ENCODE data around the gene GRPEL1.
"Not testable (repeated sequence)": the region's sequence is repeated elsewhere in the genome, so short reads cannot be mapped to it uniquely, and the experiment has no call there.

The GRPEL1 gene

GRCh38 chr4:7092026-7092425 is 24.2 kb upstream of the GRPEL1 start:
- DNase-seq (ENCODE audit: low read depth): no peak

GRCh38 chr4:7089213-7089986 is 21.5 kb upstream of the GRPEL1 start:
- DNase-seq (ENCODE audit: low read depth): no peak

DNA sequence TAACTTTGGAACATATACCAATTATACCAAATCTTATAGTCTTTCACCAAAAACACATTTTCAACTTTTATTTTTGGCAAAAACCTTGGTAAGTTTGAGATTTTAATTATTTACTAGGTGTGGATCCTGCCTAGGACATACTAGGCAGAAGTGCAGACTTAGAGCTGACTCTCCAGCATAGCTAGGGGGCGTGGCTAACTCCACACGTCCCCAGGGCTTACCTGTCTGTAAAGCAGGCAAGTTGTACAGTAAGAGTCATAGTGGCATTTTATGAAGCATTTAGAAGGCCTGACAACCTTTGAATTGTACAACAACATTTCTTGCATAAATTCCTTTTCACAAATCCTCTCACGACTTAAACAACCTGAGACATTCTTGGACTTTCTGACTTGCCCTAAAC is 19.2 kb upstream of the GRPEL1 start:
- DNase-seq (ENCODE audit: low read depth): no peak

DNA sequence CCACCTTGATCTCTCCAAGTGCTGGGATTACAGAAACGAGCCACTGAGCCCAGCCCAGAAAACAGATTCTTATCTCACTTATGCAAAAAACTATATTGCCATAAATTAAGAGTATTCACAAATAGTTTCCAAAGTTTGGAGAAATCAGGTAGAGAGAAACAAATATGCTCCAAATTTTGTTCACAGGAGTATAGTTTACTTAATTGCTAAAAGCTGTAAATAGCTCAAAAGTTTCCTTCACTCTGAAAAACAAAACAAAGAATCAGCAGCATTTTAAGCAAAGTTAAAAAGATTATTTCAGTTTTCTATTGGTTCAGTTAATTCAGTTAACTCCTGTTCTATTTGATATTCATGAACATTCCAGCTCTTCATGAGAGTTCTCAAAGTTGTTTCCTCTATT is 18.5 kb upstream of the GRPEL1 start:
- no peak for DNase-seq (ENCODE audit: low read depth)

DNA sequence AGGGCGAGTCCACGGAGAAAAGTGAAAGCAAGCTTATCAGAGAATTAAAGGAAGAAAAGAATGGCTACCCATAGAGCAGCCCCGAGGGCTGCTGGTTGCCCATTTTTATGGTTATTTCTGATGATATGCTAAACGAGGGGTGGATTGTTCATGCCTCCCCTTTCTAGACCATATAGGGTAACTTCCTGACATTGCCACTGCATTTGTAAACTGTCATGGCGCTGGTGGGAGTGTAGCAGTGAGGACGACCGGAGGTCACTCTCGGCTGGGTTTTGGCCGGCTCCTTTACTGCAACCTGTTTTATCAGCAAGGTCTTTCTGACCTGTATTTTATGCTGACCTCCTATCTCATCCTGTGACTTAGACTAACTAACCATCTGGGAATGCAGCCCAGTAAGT is 16.7 kb upstream of the GRPEL1 start:
- DNase-seq (ENCODE audit: low read depth): not testable (repeated sequence)

DNA sequence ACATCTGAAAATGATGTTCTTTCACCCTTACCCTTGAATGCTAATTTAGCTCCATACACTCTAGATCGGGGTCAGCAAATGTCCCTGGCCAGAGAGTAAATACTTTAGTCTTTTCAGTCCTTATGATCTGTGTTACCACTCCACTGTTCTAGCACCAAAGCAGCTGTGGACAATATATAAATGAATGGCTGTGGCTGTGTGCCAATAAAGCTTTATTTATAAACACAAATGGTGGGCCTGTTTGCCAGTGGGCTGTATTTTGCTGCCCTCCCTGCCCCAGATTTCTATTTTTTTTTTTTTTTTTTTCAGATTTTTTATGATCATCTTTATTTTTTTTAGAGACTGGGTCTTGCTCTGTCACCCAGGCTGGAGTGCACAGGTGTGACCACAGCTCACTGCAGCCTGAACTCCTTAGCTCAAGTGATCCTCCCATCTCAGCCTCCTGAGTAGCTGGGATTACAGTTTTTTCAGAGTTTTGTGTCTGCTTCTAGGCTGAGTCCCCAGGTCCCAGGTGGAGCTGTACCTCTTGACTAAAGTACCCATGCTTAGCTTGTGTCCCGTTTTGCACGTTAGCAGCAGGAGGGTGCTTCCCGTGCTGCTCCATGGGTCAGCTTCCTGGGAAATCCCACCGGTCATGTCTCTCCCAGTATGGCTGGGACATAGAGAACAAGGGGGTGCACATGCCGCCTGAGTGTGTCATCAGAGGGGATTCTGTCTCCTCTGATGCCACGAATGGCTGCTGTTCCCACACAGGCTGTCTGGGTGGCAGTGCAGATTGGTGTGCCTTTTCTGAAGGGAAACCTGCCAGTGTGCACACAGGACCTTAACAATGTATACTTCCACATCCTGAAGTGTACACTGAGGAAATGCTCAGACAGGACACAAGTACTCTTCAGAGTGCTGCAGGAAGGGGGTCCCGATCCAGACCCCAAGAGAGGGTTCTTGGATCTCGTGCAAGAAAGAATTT is 16.0 kb upstream of the GRPEL1 start:
- DNase-seq (ENCODE audit: low read depth): no peak

- not testable (repeated sequence) for DNase-seq (ENCODE audit: low read depth)
Observed at GRCh38 chr4:7079909-7080308, 12.0 kb upstream of the GRPEL1 start.

GRCh38 chr4:7079483-7079882 is 11.6 kb upstream of the GRPEL1 start:
- not testable (repeated sequence) for DNase-seq (ENCODE audit: low read depth)

DNA sequence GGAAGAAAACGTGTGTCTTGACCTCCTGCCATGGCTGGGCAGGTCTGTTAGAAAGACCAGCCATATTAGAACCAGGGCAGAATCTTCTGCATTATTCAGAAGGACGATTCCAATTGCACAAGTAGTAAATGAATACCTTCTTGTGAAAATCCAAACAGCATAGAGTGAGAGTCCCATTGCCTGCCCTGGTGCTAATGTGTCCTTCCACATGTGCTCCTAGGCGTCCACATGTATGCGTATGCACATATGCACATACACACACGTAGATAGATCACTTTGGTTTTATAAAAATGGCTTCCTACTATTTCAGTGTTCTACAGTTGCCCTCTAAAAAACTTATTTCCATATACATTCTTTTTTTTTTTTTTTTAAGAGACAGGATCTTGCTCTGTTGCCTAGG is 10.2 kb upstream of the GRPEL1 start:
- DNase-seq (ENCODE audit: low read depth): no peak

- no peak for DNase-seq (ENCODE audit: low read depth)
Observed at GRCh38 chr4:7077371-7077770, 9.5 kb upstream of the GRPEL1 start.

DNA sequence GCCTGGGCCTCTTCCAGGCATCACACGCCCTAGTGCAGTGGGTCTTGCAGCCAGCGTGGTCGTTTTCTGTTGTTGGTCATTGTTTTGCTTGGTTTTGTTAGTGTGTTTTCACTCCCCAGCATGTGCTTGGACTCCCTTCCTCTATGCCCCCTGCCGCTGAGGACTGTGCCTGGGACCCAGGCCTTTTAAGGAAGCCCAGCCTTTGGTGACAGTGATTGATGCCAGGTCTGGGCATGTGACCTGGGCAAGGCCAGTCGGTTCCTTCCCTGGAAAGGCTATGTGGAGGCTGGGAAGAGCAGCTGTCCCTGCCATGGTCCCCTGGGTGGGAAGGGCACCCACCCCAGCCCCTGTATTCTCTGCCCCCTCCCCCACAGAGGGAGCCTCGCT is 8.8 kb upstream of the GRPEL1 start:
- DNase-seq (ENCODE audit: low read depth): no peak

- DNase-seq (ENCODE audit: low read depth): no peak
Observed at GRCh38 chr4:7075962-7076695, 8.3 kb upstream of the GRPEL1 start.

DNA sequence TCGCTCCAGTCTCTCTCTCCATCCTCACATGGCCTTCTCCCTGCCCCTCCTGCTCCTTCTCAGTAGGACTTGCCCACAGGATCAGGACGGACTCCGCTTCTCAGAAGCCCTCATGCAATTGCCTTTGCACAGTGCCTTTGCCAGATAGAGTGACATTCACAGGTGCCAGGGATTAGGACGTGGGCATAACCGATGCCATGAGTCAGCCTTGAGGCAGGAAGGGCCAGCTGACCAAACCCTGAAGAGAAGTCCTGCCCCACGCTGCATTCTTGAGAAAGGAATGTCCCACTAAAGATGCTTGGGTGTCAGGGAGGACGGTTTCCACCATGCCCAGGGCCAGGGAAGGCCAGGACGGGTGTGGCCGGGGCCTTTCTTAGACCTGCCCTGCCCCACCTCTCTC is 6.6 kb upstream of the GRPEL1 start:
- DNase-seq (ENCODE audit: low read depth): no peak

DNA sequence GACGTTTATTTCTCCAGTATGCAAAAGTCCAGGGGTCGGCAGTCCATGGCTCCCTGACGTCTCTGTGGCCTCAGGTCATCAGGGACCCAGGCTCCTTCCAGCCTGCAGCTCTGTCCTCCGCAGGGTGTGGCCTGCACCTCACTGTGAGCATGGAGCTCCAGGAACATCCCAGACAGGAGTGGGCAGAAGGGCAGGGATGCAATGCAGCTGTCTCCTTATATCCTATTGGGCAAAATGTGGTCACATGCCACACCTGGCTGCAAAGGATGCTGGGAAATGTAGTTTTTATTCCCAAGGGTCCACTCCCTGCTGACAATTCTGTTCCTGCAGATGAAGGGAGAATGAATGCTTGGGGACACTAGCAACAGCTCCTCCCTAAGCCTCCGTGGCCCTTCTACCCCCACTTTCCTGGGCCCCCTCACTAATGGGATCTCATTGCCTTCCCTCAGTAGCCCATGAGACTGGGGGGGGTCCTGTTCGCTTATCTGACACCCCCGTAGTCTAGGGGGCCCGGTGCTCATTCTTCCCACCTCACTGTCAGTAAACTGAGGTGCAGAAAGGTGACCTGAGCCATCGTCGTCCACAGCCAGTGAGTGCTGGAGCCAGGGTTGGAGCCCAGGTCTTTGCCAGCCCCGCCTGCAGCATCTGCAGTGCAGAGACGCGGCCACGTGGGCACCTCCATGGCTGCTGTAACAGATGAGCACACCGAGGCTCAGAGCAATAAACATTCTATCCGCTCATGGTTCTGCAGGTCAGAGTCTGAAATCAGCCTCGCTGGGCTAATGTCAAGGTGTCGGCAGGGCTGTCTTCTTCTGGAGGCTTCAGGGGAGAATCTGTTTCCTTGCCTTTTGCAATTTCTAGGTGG is 5.9 kb upstream of the GRPEL1 start:
- no peak for DNase-seq (ENCODE audit: low read depth)

GRCh38 chr4:7073059-7073458 is 5.2 kb upstream of the GRPEL1 start:
- no peak for DNase-seq (ENCODE audit: low read depth)

DNA sequence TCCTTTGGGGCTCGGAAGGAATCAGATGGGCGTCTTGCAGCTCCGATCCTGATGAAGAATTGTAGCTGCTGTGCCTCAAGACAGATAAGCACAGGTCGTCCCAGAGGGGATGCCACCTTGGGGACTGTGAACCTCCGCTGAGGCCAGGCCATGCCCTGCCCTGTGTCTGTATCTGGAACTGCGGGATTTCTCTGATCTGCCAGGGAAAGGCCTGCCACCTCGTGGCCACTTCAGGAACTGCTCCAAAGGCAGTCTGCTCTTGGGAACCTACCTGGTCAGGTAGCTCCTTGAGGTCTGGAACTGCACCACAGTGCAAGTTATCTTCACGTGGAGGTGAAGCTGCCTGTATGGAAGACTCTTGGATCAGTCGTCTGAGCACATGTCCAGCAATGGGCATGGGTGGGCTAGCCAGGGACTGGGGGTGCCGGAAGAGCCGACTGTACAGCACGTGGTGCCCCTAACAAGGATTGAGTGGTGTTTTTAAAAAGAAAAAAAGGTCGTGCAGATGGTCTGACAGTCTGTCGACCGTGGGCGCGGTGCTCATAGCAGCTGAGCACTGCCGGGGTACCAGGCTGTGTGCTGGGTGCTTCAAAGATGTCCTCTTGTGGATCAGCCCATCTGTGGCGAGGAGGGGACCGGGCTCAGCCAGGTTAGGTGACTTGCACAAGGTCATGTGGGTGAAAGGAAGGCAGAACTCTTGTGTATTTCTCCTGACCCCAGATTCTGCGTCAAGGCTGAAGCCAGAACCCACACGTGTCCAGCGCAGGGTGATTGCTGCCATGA is 3.1 kb upstream of the GRPEL1 start:
- DNase-seq (ENCODE audit: low read depth): peak; percentile 78

DNA sequence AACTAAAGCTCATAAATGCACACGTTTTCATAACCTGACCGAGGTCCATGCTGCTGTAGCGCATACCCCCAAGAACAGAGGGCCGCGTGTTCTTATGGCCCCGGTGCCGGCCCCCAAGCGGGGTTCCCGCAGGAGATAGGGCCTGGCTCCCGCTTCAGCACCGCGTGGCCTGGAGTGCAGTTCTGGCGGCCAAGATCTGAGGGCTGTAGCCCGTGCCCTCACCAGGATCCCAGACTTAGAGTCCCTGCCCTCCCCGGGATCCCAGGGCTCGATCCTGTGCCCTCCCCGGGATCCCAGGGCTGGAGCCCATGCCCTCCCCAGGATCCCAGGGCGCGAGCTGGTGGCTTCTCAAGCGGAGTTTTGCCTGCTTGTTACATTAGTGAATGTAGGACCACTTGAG is 1.0 kb upstream of the GRPEL1 start:
- no peak for DNase-seq (ENCODE audit: low read depth)

- no peak for DNase-seq (ENCODE audit: low read depth)
Observed at GRCh38 chr4:7068279-7068842, 497 bp upstream of the GRPEL1 start.

- DNase-seq (ENCODE audit: low read depth): no peak
Observed at GRCh38 chr4:7067126-7067451, 775 bp downstream of the GRPEL1 start.

DNA sequence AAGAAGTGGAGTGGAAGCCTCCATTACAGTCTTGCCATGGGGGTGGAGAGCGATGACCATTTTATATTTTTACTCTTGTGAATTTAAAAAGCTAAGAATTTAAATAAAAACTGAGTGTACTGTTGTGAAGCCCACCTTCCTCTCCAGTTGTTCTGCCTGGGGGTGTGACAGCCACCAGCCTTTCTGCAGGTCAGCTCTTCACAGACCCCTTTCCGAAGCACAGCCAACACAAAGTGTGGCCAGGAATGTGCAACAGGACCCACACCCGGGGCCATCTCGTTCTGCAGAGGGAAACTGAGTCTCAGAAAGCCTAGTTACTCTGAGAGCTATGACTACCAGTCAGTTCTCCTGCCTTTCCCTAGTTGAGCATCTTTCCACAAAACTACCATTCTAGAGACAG is 1.4 kb downstream of the GRPEL1 start:
- no peak for DNase-seq (ENCODE audit: low read depth)

DNA sequence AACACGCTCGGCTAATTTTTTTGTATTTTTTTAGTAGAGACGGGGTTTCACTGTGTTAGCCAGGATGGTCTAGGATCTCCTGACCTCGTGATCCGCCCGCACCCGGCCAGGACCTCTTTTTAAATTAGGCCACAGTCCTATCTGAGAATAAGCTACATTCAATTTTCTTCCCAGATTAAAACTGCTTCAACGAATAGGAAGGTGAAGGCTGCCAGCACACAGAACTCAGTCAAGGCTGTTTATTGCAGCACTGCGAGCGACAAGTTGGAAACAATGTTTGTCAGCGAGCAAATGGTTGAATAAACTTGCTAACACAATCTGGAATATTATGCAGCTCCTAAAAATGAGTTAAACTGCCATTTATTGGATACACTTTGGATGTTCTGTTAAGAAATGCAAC is 1.9 kb downstream of the GRPEL1 start:
- DNase-seq (ENCODE audit: low read depth): no peak
